Cardiac muscle cell (in vitro differentiated cells and primary cell): ENCODE measurements around the gene GPC5. TPM values are rescaled to one million over a fixed set of nuclear protein-coding genes. Genes with fewer than 3 reads are reported as not detected.
A peak's percentile ranks its signal among the peaks of the same experiment; 100 is the strongest.

Source experiments
- DNase-seq, 2 donors: peaks; one replicate each; pipeline versions ENCODE4 v3.0.0 to v3.0.0-alpha.2; 2010 to 2017; ENCODE audit warnings: low read depth in 1 of 2, low spot score in 1 of 2
- H3K27ac ChIP-seq: fragments of 200-600 bp; sonication (generic); 2 replicates; pipeline ENCODE4 v1.5.1; 2016
- H3K27me3 ChIP-seq: fragments of 200-600 bp; sonication (generic); 2 replicates; pipeline ENCODE4 v1.6.0; 2016; ENCODE audit warnings: control low read depth
- H3K36me3 ChIP-seq: fragments of 200-600 bp; sonication (generic); 2 replicates; pipeline ENCODE4 v1.5.1; 2016; ENCODE audit warnings: control low read depth
- H3K4me1 ChIP-seq: fragments of 200-600 bp; sonication (generic); 2 replicates; pipeline ENCODE4 v1.8.1; 2017; ENCODE audit warnings: low read depth, mild to moderate bottlenecking, mixed run types
- H3K4me3 ChIP-seq: fragments of 200-600 bp; sonication (generic); 2 replicates; pipeline ENCODE4 v1.5.1; 2016; ENCODE audit warnings: mild to moderate bottlenecking
- H3K9me3 ChIP-seq: fragments of 200-600 bp; sonication (generic); 2 replicates; pipeline ENCODE4 v1.5.1; 2017; ENCODE audit warnings: low read depth, mild to moderate bottlenecking, control low read depth
- CTCF ChIP-seq: IDR thresholded peaks from 2 replicates; pipeline ENCODE4 v1.5.1; 2012; ENCODE audit warnings: low read depth, mild to moderate bottlenecking, low read length
- polyA plus RNA-seq: library from polyadenylated mRNA; unstranded; fragments of >200 nt; fragmentation: Nextera tagmentation; extraction: Ambion mirVana; gene quantifications from 2 replicates; pipeline ENCODE4 v1.2.1, GENCODE V29; 2016
- total RNA-seq: library from RNA; depleted of rRNA; stranded (reverse); fragments of >200 nt; gene quantifications from 2 replicates; pipeline ENCODE4 v1.2.3, GENCODE V29; 2016

The GPC5 gene
- total and polyA plus RNA-seq, 2 experiments from 2014 or later: 0.97 to 3.3 TPM

DNA sequence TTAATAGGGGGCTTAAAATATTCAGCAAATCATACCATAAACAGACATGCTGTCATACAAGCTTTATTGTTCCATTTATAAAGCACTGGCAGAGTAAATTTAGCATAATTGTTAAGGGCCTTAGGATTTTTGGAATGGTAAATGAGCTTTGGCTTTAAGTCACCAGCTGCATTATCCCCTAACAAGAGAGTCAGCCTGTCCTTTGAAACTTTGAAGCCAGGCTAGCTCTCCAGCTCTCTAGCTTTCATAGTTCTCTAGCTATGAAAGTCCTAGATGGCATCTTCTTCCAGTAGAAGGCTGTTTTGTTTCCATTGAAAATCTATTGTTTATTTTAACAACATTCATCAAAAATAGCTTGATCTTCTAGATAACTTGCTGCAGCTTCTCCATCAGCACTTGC is 1407.3 kb downstream of the GPC5 start:
- no peak for TF ChIP-seq CTCF
- no peaks in the 10 kb centered on the region for H3K4me1 ChIP-seq
- no peak overlapping the region for H3K27ac ChIP-seq
- DNase-seq: no peak
- no peaks in the 10 kb centered on the region for H3K27me3 ChIP-seq
- no peak overlapping the region for H3K4me3 ChIP-seq
- no peaks in the 10 kb centered on the region for H3K9me3 ChIP-seq
- H3K36me3 ChIP-seq: no peaks in the 10 kb centered on the region

DNA sequence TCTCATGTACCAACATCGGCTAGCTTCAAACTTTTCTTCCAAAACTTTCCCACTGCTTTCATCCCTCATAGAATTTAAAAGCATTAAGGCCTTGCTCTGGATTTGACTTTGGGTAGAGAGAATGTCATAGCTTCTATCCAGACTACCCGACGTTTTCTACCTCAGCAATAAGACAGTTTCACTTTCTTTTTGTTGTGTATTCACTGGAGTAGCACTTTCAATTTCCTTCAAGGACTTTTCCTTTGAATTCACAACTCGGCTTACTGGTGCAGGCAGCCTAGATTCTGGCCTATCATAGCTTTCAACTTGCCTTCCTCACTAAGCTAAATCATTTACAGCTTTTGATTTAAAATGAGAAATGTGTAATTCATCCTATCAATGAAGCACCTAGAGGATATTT is 1407.8 kb downstream of the GPC5 start:
- TF ChIP-seq CTCF: no peak
- H3K27me3 ChIP-seq: no peaks in the 10 kb centered on the region
- DNase-seq: peak in 1 of 2 donors; percentile 31
- H3K36me3 ChIP-seq: no peaks in the 10 kb centered on the region
- H3K9me3 ChIP-seq: no peaks in the 10 kb centered on the region
- no peak overlapping the region for H3K4me3 ChIP-seq
- no peak overlapping the region for H3K27ac ChIP-seq
- no peaks in the 10 kb centered on the region for H3K4me1 ChIP-seq

- Histone ChIP-seq H3K4me3 (no peak overlapping the region), H3K36me3 (no peaks in the 10 kb centered on the region), H3K27ac (no peak overlapping the region), H3K27me3 (no peaks in the 10 kb centered on the region), H3K9me3 (no peaks in the 10 kb centered on the region), H3K4me1 (no peaks in the 10 kb centered on the region)
- DNase-seq: peak in 1 of 2 donors; percentile 52
- no peak for TF ChIP-seq CTCF
Observed at GRCh38 chr13:92807353-92807752, 1408.9 kb downstream of the GPC5 start.

DNA sequence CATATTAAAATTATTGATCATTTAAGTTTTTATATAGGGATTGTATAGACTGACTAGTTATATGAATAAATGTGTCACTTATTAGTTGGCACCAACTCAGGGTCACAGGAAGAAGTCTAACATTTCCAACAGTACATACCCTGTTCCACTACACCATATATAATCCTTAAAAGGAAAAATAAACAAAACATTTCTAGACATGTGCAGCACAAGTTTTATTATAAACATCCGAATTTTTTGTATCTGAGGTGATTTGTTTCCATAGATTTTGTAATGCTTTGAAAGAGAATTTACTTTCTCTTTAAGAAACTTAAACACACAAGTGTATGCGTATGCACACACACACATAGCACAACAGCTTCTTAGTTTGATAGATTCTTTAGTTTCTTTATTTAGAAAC is 1409.5 kb downstream of the GPC5 start:
- no peaks in the 10 kb centered on the region for H3K4me1 ChIP-seq
- TF ChIP-seq CTCF: no peak
- no peaks in the 10 kb centered on the region for H3K36me3 ChIP-seq

GRCh38 chr13:92821324-92821723 is 1422.9 kb downstream of the GPC5 start:
- no peaks in the 10 kb centered on the region for H3K36me3 ChIP-seq
- H3K4me3 ChIP-seq: no peak overlapping the region
- no peaks in the 10 kb centered on the region for H3K4me1 ChIP-seq
- no peak for TF ChIP-seq CTCF
- H3K27me3 ChIP-seq: no peaks in the 10 kb centered on the region
- no peak for DNase-seq
- H3K9me3 ChIP-seq: no peaks in the 10 kb centered on the region
- no peak overlapping the region for H3K27ac ChIP-seq

More for the DNA sequence above, 1409.5 kb downstream of the GPC5 start:
- Histone ChIP-seq H3K4me3 (no peak overlapping the region), H3K27me3 (no peaks in the 10 kb centered on the region), H3K9me3 (no peaks in the 10 kb centered on the region), H3K27ac (no peak overlapping the region)
- no peak for DNase-seq

GRCh38 chr13:92823059-92823458 is 1424.6 kb downstream of the GPC5 start:
- no peak for TF ChIP-seq CTCF
- no peaks in the 10 kb centered on the region for H3K27me3 ChIP-seq
- no peak overlapping the region for H3K4me3 ChIP-seq
- no peaks in the 10 kb centered on the region for H3K4me1 ChIP-seq
- no peak for DNase-seq
- H3K36me3 ChIP-seq: no peaks in the 10 kb centered on the region
- H3K27ac ChIP-seq: no peak overlapping the region
- no peaks in the 10 kb centered on the region for H3K9me3 ChIP-seq
